SK-N-SH treated with all-trans-retinoic acid at 6 μM for 48 hours (cell line): Measurements from ENCODE around the gene ZBTB47.

Experiments used
- ATAC-seq: fragments of 200-7000 bp; cut with Tn5 transposase; 3 replicates; pipeline ENCODE4 v1.9.1; 2020; ENCODE audit warnings: mild to moderate bottlenecking, moderate library complexity
- ARNTL ChIP-seq: fragments of 450-650 bp; formaldehyde crosslinking; IDR thresholded peaks from 2 replicates; pipeline ENCODE4 v1.5.0; 2020; ENCODE audit warnings: low read depth, mild to moderate bottlenecking, moderate library complexity, borderline replicate concordance
- BACH2 ChIP-seq: fragments of 250-450 bp; sonication (Bioruptor Pico); IDR thresholded peaks from 2 replicates; pipeline ENCODE4 v1.9.0; 2021; ENCODE audit warnings: mild to moderate bottlenecking, borderline replicate concordance
- CREB5 ChIP-seq: fragments of 250-450 bp; sonication (Bioruptor Pico); IDR thresholded peaks from 2 replicates; pipeline ENCODE4 v1.5.1; 2020; ENCODE audit warnings: low read depth, mild to moderate bottlenecking, moderate library complexity
- CSDC2 ChIP-seq: fragments of 250-450 bp; sonication (Bioruptor Pico); IDR thresholded peaks from 2 replicates; pipeline ENCODE4 v1.5.0; 2020; ENCODE audit warnings: mild to moderate bottlenecking, moderate library complexity
- ESRRG ChIP-seq: fragments of 250-450 bp; sonication (Bioruptor Pico); IDR thresholded peaks from 2 replicates; pipeline ENCODE4 v1.6.1; 2021; ENCODE audit warnings: mild to moderate bottlenecking
- GLIS3 ChIP-seq: fragments of 250-450 bp; sonication (Bioruptor Pico); IDR thresholded peaks from 2 replicates; pipeline ENCODE4 v1.5.0; 2020; ENCODE audit warnings: mild to moderate bottlenecking, moderate library complexity
- PATZ1 ChIP-seq: fragments of 250-450 bp; sonication (Bioruptor Pico); IDR thresholded peaks from 2 replicates; pipeline ENCODE4 v1.8.0; 2020; ENCODE audit warnings: mild to moderate bottlenecking, moderate library complexity, borderline replicate concordance
- POU6F1 ChIP-seq: fragments of 250-450 bp; sonication (Bioruptor Pico); IDR thresholded peaks from 2 replicates; pipeline ENCODE4 v1.8.0; 2021; ENCODE audit warnings: low read depth, mild to moderate bottlenecking, moderate library complexity, borderline replicate concordance
- SNAI2 ChIP-seq: fragments of 250-450 bp; sonication (Bioruptor Pico); IDR thresholded peaks from 2 replicates; pipeline ENCODE4 v1.5.0; 2020; ENCODE audit warnings: mild to moderate bottlenecking, moderate library complexity
- TCF4 ChIP-seq: fragments of 250-450 bp; sonication (Bioruptor Pico); IDR thresholded peaks from 2 replicates; pipeline ENCODE4 v1.8.0; 2021; ENCODE audit warnings: mild to moderate bottlenecking, moderate library complexity, borderline replicate concordance
- TOX ChIP-seq: fragments of 250-450 bp; sonication (Bioruptor Pico); IDR thresholded peaks from 2 replicates; pipeline ENCODE4 v1.8.0; 2021; ENCODE audit warnings: mild to moderate bottlenecking, moderate library complexity, borderline replicate concordance
- TSHZ2 ChIP-seq: fragments of 250-450 bp; sonication (Bioruptor Pico); IDR thresholded peaks from 2 replicates; pipeline ENCODE4 v1.5.0; 2020; ENCODE audit warnings: mild to moderate bottlenecking, moderate library complexity
- ZC3H10 ChIP-seq: fragments of 250-450 bp; sonication (Bioruptor Pico); IDR thresholded peaks from 2 replicates; pipeline ENCODE4 v1.5.1; 2021; ENCODE audit warnings: mild to moderate bottlenecking, moderate library complexity
- ZFP3 ChIP-seq: fragments of 250-450 bp; sonication (Bioruptor Pico); IDR thresholded peaks from 2 replicates; pipeline ENCODE4 v1.5.0; 2020; ENCODE audit warnings: mild to moderate bottlenecking, moderate library complexity
- ZFP30 ChIP-seq: fragments of 450-650 bp; formaldehyde crosslinking; IDR thresholded peaks from 2 replicates; pipeline ENCODE4 v1.5.0; 2022; ENCODE audit warnings: mild to moderate bottlenecking, moderate library complexity
- ZNF565 ChIP-seq: fragments of 450-650 bp; formaldehyde crosslinking; conservative IDR thresholded peaks from 2 replicates; pipeline ENCODE4 v1.5.0; 2020; ENCODE audit warnings: low read depth, mild to moderate bottlenecking, moderate library complexity
- ZNF70 ChIP-seq: fragments of 450-650 bp; formaldehyde crosslinking; IDR thresholded peaks from 2 replicates; pipeline ENCODE4 v1.5.0; 2020; ENCODE audit warnings: mild to moderate bottlenecking, moderate library complexity
- ZNF8 ChIP-seq: fragments of 450-650 bp; formaldehyde crosslinking; IDR thresholded peaks from 2 replicates; pipeline ENCODE4 v1.5.0; 2020; ENCODE audit warnings: mild to moderate bottlenecking, moderate library complexity

ZBTB47 gene

GRCh38 chr3:42651248-42652091, 2.0 kb upstream of the ZBTB47 start:
- no peak for TF ChIP-seq ZNF565 (CRISPR knock-in tag)
- TF ChIP-seq SNAI2: no peak
- ATAC-seq: peak; percentile 54

GRCh38 chr3:42652251-42652610, 1.3 kb upstream of the ZBTB47 start:
- peak; percentile 15 for ATAC-seq
- TF ChIP-seq BACH2 (CRISPR knock-in tag) (no peak), ZFP3 (CRISPR knock-in tag) (no peak), TOX (CRISPR knock-in tag) (no peak), ZC3H10 (CRISPR knock-in tag) (no peak), ZNF70 (CRISPR knock-in tag) (no peak), GLIS3 (CRISPR knock-in tag) (no peak), TSHZ2 (CRISPR knock-in tag) (no peak), ESRRG (CRISPR knock-in tag) (no peak), SNAI2 (no peak), CREB5 (CRISPR knock-in tag) (no peak), CSDC2 (CRISPR knock-in tag) (no peak), TCF4 (CRISPR knock-in tag) (no peak), PATZ1 (CRISPR knock-in tag) (no peak), ARNTL (CRISPR knock-in tag) (no peak), ZFP30 (CRISPR knock-in tag) (no peak), ZNF8 (CRISPR knock-in tag) (no peak), ZNF565 (CRISPR knock-in tag) (no peak)
- TF ChIP-seq, all 23 proteins: peak for 0

GRCh38 chr3:42652611-42653302, 740 bp upstream of the ZBTB47 start:
- TF ChIP-seq ESRRG (CRISPR knock-in tag) (no peak), TSHZ2 (CRISPR knock-in tag) (no peak)
- peak; percentile 65 for ATAC-seq

- no peak for TF ChIP-seq POU6F1 (CRISPR knock-in tag)
- no peak for TF ChIP-seq ESRRG (CRISPR knock-in tag)
- no peak for TF ChIP-seq BACH2 (CRISPR knock-in tag)
- TF ChIP-seq TOX (CRISPR knock-in tag): no peak
- no peak for TF ChIP-seq GLIS3 (CRISPR knock-in tag)
- TF ChIP-seq SNAI2: no peak
- no peak for TF ChIP-seq ZNF565 (CRISPR knock-in tag)
- no peak for TF ChIP-seq ZNF8 (CRISPR knock-in tag)
- ATAC-seq: peak; percentile 4; the same call in 1 of the 3 replicates
Measured at GRCh38 chr3:42653303-42653559, 266 bp upstream of the ZBTB47 start.
